ENCODE measurements around the gene BDKRB1. TPM values are rescaled to one million over a fixed set of nuclear protein-coding genes. Genes with fewer than 3 reads are reported as not detected.

BDKRB1 gene
- total RNA-seq, 2 experiments from 2014 or later, result not detected

DNA sequence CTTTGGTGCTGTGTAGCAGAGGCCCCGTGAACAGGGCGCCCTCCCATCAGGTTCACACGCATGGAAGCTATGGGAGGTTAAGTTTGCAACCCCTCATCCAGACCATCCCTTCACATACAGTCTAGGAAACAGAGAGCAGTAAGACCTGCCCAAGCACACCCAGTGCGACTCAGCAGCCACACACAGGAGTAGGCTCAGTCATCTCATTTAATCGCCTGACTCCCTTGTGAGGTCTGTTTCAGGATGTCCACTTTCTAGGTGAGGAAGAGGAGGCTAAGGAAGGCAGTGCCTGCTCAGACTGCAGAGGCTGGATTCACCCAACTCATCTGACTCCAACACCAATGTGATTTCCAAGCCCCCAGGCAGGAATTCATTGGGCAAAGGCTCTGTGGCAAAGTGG is 11.9 kb downstream of the BDKRB1 start:
- ChIA-PET POLR2A (no interaction called here), CTCF (no interaction called here)
- H3K9me3 Mint-ChIP-seq, result peaks cover 7% of the 10 kb centered on the region
- peaks cover 2% of the 10 kb centered on the region for H3K27me3 Mint-ChIP-seq
- no peaks in the 10 kb centered on the region for H3K4me1 Mint-ChIP-seq (ENCODE audit: low read depth)
- no peaks in the 10 kb centered on the region for H3K36me3 Mint-ChIP-seq
- no peak overlapping the region for H3K27ac Mint-ChIP-seq
- H3K4me3 Mint-ChIP-seq, result no peak overlapping the region
- intact Hi-C loops (cut with micrococcal nuclease), result no loop called here
- DNase-seq, result no peak

DNA sequence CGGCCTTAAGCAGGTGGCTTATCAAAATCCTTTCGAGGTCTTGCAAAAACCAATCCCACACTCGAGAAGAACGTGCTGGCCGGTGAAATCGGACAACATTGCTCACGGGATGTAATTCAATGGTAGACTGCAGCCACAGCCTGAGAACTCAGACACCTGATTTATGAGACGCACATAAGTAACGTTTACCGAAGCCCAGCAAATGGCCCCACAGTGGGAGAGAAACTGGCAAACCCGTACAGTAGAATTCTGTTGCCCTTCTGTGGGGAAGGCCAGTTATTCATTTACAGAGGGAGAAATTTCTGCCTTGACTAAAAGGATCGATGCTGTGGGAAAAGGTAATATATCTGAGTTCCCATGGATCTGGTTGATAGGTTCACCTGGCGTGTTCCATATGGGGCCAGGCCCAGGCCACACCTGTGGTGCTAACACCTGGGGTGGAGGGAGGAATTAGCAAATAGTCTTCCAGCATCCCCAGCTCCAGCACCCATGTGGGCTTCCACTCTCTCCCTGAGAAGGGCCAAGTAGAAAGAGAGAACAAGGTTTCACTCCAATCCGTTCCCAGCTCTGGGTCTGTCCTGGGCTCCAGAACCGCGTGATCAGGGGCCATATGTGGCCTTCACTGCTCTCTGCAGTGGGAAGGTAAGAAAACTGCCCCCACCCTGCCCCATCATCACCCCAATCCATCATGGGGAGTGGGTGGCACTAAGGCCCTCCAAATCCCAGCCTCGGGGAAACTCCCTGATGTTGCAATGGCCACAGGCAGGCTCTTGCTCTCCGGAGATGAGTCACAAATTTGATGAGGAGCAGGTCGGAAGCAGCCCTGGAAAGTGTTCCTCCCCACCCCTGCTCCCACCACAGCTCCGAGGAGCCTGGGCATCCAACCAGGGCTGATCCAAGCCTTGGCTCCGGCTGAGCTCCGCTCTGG is 12.7 kb downstream of the BDKRB1 start:
- intact Hi-C loops (cut with micrococcal nuclease), result no loop called here
- ChIA-PET POLR2A (no interaction called here), CTCF (no interaction called here)
- Mint-ChIP-seq H3K36me3 (no peaks in the 10 kb centered on the region), H3K27ac (no peak overlapping the region), H3K27me3 (peaks cover 2% of the 10 kb centered on the region), H3K4me3 (no peak overlapping the region), H3K4me1 (ENCODE audit: low read depth) (no peaks in the 10 kb centered on the region), H3K9me3 (peaks cover 7% of the 10 kb centered on the region)
- DNase-seq, result no peak

DNA sequence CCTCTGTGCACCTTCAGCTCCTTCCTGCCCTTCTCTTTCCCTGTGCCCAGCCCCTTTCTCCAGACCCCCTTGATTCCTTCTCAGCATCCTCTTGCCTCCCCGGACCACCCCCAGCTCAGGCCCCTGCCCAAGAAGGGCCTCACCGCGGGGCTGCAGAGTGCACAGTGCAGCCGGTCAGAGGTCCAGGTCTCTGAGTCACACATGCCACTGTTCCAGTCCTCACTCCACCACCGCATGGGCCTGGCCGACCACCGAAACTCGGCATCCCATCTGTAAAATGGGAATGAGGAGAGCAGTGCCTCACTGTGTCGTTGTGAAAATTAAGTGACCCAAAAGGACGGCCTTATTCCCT is 13.3 kb downstream of the BDKRB1 start:
- Mint-ChIP-seq H3K27ac (no peak overlapping the region), H3K4me3 (no peak overlapping the region), H3K36me3 (no peaks in the 10 kb centered on the region), H3K9me3 (peaks cover 7% of the 10 kb centered on the region), H3K4me1 (ENCODE audit: low read depth) (no peaks in the 10 kb centered on the region), H3K27me3 (peaks cover 2% of the 10 kb centered on the region)
- no peak for DNase-seq
- ChIA-PET CTCF (no interaction called here), POLR2A (no interaction called here)
- intact Hi-C loops (cut with micrococcal nuclease), result no loop called here

DNA sequence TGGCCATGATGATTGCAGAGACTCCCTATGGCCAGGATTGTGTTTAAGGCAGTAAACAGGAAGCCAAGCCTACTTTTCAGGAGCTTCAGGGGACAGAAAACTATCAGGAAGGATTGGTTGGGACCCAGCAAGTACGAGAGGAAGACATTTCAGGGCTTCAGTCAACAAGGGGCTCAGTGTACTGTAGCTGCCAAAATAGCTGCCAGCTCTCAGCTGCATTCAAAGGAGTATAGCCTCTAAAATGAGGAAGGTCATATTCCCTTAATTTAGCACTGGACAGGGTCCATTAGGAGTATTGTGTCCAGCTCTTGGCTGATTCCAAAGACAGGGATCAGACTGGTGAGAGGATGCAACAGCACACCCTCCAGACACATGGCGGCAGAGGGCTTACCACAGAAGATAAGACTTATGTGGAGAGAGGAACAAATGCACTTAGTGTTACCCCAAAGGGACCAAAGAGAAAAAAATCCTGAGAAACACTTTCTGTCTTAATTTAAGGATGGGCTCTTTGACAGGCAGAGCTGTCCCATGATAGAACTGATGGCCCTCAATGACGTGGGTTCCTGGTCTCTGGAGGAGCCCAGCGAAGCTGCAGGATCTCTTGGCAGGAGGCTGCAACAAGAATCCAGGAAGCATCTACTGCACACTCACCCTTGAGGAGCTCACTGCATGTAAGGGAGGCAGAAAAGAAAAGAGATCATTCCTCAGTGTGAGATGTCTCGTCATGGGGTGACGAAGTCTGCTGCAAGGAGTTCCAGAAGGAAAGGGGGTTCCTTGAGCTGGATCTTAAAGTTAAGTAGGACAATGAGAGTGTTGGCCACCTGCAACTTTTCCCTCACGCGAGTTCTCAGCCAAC is 14.8 kb downstream of the BDKRB1 start:
- POLR2A ChIA-PET, result no interaction called here
- Mint-ChIP-seq H3K36me3 (no peaks in the 10 kb centered on the region), H3K4me3 (no peak overlapping the region), H3K4me1 (ENCODE audit: low read depth) (no peaks in the 10 kb centered on the region), H3K27ac (no peak overlapping the region), H3K27me3 (peaks cover 2% of the 10 kb centered on the region), H3K9me3 (peaks cover 7% of the 10 kb centered on the region)
- no peak for DNase-seq
- CTCF ChIA-PET, result interaction anchor here (1.0 to 2.1 kb wide), 2 partner anchors 170 to 172 kb away, joined by 4 to 7 read pairs; no protein-coding TSS in a partner anchor
- intact Hi-C loops (cut with micrococcal nuclease), result no loop called here

DNA sequence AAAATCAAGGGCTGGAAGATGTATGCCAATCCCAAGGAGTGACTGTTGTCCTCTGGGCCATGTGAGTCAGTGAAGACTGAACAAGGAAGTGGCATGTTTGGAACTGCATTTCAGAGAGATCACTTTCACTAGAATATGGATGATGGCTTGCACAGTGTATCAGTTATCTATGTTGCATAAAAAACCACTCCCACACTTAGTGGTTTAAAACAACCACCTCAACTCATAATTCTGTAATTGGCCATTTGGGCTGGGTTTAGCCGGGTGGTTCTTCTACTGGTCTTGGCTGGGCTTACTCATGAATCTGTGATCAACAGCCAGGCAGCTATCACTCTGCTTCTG is 15.4 kb downstream of the BDKRB1 start:
- Mint-ChIP-seq H3K4me1 (ENCODE audit: low read depth) (no peaks in the 10 kb centered on the region), H3K27ac (no peak overlapping the region), H3K9me3 (peaks cover 7% of the 10 kb centered on the region), H3K36me3 (no peaks in the 10 kb centered on the region), H3K27me3 (peaks cover 1% of the 10 kb centered on the region), H3K4me3 (no peak overlapping the region)
- DNase-seq, result no peak
- CTCF ChIA-PET, result interaction anchor here (2.1 kb wide), 1 partner anchor 171 kb away, joined by 7 read pairs; no protein-coding TSS in a partner anchor
- POLR2A ChIA-PET, result no interaction called here
- intact Hi-C loops (cut with micrococcal nuclease), result no loop called here

DNA sequence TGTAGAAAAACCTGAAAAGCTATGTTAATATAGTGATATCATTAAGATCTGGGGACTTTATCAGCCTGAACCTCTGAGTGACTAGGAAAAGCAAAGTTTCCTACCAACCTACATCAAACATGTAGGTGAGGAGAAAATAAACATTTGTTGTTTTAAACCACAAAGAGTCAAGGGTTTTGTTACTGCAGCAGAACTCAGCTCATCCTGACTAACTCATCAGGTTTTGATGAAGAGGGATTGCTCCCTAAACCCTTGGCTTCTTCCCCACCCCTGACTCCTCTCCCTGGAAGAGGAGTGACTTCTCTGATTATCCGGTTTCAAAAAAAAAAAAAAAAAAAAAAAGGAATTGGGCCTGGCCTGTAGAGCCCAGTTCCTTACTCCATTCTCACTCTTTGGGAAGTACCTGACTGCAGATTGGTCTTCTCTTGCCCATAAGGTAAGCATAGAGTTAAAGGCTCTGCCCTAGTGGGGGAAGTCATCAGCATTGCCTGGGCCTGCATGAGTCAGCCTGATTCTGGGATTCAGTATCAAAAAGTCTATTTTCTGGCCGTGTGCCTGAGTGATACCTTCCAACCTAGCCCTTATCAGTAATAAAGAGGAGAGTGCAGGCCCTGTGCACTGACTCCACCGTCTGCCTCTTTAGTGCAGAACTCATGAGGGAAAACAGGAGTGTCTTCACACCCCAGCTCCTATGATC is 16.9 kb downstream of the BDKRB1 start:
- intact Hi-C loops (cut with micrococcal nuclease), result no loop called here

DNA sequence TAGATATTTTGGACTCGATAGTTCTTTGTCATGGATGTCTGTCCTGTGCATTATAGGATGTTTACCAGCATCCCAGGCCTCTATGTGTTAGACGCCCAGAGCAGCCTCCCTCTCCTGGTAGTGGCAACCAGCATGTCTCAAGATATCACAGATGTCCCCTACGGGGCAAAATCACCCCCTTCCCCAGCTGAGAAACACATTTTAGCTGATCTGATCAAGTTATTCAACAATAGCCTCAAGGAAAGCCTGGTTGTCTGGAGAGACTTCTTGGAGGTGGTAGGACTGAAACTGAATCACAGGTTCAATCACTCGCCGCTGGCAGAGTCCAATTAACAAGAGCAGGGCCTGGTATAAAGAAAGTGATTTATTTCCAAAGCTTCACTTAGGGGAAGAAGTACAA is 17.6 kb downstream of the BDKRB1 start:
- Mint-ChIP-seq H3K4me3 (no peak overlapping the region), H3K27me3 (no peaks in the 10 kb centered on the region), H3K36me3 (peaks cover under 1% of the 10 kb centered on the region), H3K9me3 (peaks cover 16% of the 10 kb centered on the region), H3K4me1 (ENCODE audit: low read depth) (no peaks in the 10 kb centered on the region), H3K27ac (no peak overlapping the region)
- DNase-seq, result no peak
- ChIA-PET CTCF (interaction anchor here (0.9 to 6.2 kb wide), 6 partner anchors 11 to 274 kb away, joined by 3 to 61 read pairs (median 4); no protein-coding TSS in a partner anchor), POLR2A (no interaction called here)
- intact Hi-C loops (cut with micrococcal nuclease), result no loop called here

More for the DNA sequence above, 16.9 kb downstream of the BDKRB1 start:
- peaks cover 12% of the 10 kb centered on the region for H3K9me3 Mint-ChIP-seq
- no peak for DNase-seq
- H3K4me1 Mint-ChIP-seq (ENCODE audit: low read depth), result no peaks in the 10 kb centered on the region
- no peak overlapping the region for H3K27ac Mint-ChIP-seq
- H3K36me3 Mint-ChIP-seq, result no peaks in the 10 kb centered on the region
- POLR2A ChIA-PET, result interaction anchor here (0.7 kb wide), 1 partner anchor 154 kb away, joined by 4 read pairs; no protein-coding TSS in a partner anchor
- H3K27me3 Mint-ChIP-seq, result no peaks in the 10 kb centered on the region
- H3K4me3 Mint-ChIP-seq, result no peak overlapping the region
- CTCF ChIA-PET, result interaction anchor here (0.9 to 6.2 kb wide), 4 partner anchors 10 to 171 kb away, joined by 3 to 61 read pairs (median 4); no protein-coding TSS in a partner anchor

DNA sequence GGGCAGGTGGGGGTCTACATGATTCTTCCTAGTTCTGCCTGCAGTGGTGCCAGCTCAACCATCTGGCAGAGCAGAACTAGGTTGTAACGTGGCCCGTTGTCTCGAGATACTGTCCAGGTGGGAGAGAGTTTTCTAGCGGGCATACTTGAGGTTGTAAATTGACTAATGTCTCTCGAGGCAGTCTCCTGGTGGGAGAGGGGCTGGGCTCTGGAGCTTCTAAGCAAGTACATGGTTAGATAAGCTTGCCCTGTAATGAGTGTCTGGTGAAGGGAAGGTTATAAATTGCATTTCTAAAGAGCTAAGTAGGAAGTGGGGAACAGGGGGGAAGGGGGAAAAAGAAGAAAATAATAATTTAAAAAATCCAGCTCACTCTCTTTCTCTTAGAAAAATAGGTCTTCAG is 18.1 kb downstream of the BDKRB1 start:
- ChIA-PET POLR2A (no interaction called here), CTCF (interaction anchor here (1.0 to 6.2 kb wide), 5 partner anchors 12 to 275 kb away, joined by 4 to 61 read pairs (median 4); no protein-coding TSS in a partner anchor)
- no peak overlapping the region for H3K4me3 Mint-ChIP-seq
- peaks cover 3% of the 10 kb centered on the region for H3K36me3 Mint-ChIP-seq
- intact Hi-C loops (cut with micrococcal nuclease), result no loop called here
- H3K27ac Mint-ChIP-seq, result no peak overlapping the region
- H3K27me3 Mint-ChIP-seq, result no peaks in the 10 kb centered on the region
- no peaks in the 10 kb centered on the region for H3K4me1 Mint-ChIP-seq (ENCODE audit: low read depth)
- peaks cover 19% of the 10 kb centered on the region for H3K9me3 Mint-ChIP-seq
- DNase-seq, result no peak

DNA sequence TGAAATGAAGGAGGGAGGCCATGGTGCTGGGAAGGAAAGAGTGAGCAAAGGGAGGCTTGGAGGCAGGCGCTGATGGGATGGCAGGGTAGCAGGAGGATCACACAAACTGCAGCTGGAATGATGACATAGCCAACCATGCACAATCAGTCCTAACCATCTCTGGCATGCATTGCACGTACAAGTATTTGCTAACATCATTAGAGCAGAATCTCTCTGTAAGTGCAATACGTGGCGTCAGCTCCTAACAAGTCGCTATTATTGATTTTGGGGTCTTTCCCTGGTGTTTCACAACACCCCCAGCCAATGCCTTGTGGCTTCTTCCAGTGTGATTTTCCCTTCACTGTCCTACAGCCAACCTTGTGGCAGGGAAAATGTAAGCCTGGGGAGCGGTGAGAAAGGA is 18.5 kb downstream of the BDKRB1 start:
- Mint-ChIP-seq H3K4me1 (ENCODE audit: low read depth) (no peaks in the 10 kb centered on the region), H3K9me3 (peaks cover 19% of the 10 kb centered on the region), H3K27ac (no peak overlapping the region), H3K4me3 (no peak overlapping the region), H3K36me3 (peaks cover 3% of the 10 kb centered on the region), H3K27me3 (no peaks in the 10 kb centered on the region)
- no peak for DNase-seq
- CTCF ChIA-PET, result interaction anchor here (0.9 to 6.2 kb wide), 9 partner anchors 11 to 275 kb away, joined by 3 to 61 read pairs (median 4); no protein-coding TSS in a partner anchor
- POLR2A ChIA-PET, result no interaction called here
- intact Hi-C loops (cut with micrococcal nuclease), result no loop called here

DNA sequence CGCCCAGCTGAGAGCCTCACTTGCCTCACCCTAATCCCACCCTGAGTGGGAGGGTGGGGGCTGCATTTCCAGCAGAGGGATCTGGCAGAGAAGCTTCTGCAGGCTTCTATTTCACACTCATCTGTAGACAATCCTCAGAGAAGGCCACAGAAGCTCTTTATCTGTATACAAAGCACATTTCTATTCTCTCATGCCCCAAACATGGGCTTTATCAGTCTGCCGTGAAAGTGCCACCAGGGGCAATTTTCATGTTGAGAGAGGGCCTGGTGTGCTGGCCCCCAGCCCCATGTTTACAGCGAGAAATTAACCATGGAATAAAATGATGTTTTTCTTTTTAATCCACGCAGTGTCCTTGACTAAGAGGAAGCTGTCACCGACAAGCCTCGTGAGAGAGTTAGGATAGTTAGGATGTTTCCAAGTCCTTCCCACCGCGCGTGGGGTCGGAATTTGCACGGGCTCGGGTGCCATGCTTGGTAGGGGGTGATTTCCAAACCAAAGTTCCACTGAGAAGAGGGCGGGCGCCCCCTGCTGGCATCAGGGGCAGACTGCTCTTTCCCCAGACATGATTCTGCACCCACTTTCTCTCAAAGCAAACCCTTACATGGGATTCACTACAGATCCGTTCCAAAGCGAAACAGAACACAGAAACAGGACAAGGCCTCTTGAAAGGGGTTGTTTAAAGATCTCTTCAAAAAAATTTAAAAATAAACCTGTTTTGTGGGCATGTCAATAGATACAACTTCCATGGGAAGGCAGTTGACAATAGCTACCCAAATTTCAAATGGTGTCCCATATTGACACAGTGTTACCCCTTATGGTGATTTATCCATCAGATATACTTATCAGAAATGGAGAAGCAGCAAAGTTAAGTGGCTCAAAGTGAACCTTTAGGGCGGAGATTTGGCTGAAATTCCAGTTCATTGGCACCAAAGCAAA is 19.4 kb downstream of the BDKRB1 start:
- POLR2A ChIA-PET, result no interaction called here
- Mint-ChIP-seq H3K4me3 (no peak overlapping the region), H3K27ac (no peak overlapping the region), H3K36me3 (peaks cover 5% of the 10 kb centered on the region), H3K9me3 (peaks cover 19% of the 10 kb centered on the region), H3K27me3 (no peaks in the 10 kb centered on the region), H3K4me1 (ENCODE audit: low read depth) (no peaks in the 10 kb centered on the region)
- CTCF ChIA-PET, result interaction anchor here (0.5 to 6.2 kb wide), 18 partner anchors 10 to 716 kb away, joined by 3 to 61 read pairs (median 4); partner anchors contain the start of gene BDKRB1
- peak; percentile 78 for DNase-seq
- intact Hi-C loops (cut with micrococcal nuclease), result loop anchor here (1.0 to 5.0 kb wide), 2 partner anchors 175 to 278 kb away; no protein-coding TSS in a partner anchor

DNA sequence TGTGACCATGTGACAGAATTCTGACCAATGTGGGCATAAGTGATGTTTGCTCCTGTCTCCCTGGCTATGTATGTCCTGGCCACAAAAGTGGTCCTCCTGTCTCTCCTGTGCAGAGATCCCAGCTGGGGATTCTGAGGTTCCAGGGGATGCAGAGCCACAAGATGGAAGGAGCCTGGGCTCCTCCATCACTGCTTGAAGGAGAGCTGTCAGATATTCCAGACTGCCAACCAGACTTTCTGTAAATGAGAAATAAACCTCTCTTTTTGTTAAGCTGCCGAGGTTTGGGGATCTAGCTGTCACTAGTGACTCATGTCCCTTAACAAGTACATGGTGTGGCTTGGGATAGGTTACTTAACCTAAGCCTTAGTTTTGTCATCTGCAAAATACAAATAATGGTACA is 21.9 kb downstream of the BDKRB1 start:
- H3K4me3 Mint-ChIP-seq, result no peak overlapping the region
- intact Hi-C loops (cut with micrococcal nuclease), result loop anchor here (5.0 kb wide), 1 partner anchor 281 kb away; no protein-coding TSS in a partner anchor
- no peak for DNase-seq
- H3K4me1 Mint-ChIP-seq (ENCODE audit: low read depth), result no peaks in the 10 kb centered on the region
- peaks cover 5% of the 10 kb centered on the region for H3K36me3 Mint-ChIP-seq
- H3K9me3 Mint-ChIP-seq, result peaks cover 12% of the 10 kb centered on the region
- H3K27me3 Mint-ChIP-seq, result no peaks in the 10 kb centered on the region
- CTCF ChIA-PET, result interaction anchor here (6.2 kb wide), 1 partner anchor 176 kb away, joined by 61 read pairs; no protein-coding TSS in a partner anchor
- H3K27ac Mint-ChIP-seq, result no peak overlapping the region
- POLR2A ChIA-PET, result no interaction called here
